ENCODE results near the gene WDR73.
A peak's percentile ranks its signal among the peaks of the same experiment; 100 is the strongest.

Gene WDR73

DNA sequence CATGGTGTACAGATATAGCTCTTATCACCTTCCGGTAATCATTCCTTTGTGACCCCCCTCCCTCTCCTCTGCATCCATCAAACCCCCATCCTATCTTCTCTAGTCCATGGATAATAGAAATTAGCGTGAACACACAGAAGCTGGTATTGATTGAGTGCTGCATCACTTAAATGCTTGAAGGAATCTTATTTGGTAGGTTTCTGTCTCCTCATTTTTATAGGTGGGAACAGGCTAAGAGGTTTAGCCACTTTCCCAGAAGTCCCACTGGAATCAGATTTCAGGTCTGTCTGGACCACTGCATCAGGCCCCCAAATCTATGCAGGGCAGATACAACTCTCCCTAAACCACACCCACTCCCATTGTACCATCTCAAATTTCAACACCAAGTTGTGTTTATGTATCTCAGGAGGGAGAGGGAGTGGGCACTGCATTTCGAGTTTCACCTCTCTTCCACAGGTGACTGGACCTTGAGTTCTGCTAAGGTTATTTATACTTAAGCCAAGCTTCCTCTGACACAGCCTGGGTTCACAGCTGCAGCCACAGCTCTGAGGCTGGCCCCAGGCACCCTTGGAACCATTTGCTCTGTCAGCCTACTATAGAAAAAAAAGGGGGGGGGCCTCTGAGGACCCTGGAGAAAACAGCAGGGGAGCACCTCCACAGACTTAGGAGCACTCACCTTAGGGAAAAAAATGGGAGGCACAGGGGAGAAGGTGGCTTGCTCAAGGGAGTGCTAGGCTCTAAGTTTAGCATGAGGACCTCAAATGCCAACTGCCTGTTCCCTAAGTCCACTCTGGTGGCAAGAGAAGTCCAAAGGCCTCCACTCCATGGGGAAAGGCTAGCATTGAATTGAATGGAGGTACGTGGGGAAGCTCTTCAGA lies 6.1 kb upstream of the WDR73 start:
- Histone ChIP-seq H3K36me3 (replicated peaks) (peaks cover 4% of the 10 kb centered on the region), H3K4me3 (ENCODE audit: low read depth, low read length) (no peak overlapping the region), H3K27ac (no peak overlapping the region), H3K27me3 (replicated peaks) (no peaks in the 10 kb centered on the region)
- TF ChIP-seq CTCF (IDR thresholded peaks at IDR 0.05; ENCODE audit: low read depth, low read length, missing control alignments): no peak
- DNase-seq: no peak
- in situ Hi-C loops (cut with HindIII; ENCODE audit: low pct_ligation_motif_present, low sequenced_read_pairs): no loop called here

GRCh38 chr15:84658788-84659411 lies 4.8 kb upstream of the WDR73 start:
- H3K36me3 ChIP-seq (replicated peaks): no peaks in the 10 kb centered on the region
- H3K4me3 ChIP-seq (ENCODE audit: low read depth, low read length): peak overlapping the region; percentile 59
- in situ Hi-C loops (cut with HindIII; ENCODE audit: low pct_ligation_motif_present, low sequenced_read_pairs): no loop called here
- no peak for DNase-seq
- no peaks in the 10 kb centered on the region for H3K27me3 ChIP-seq (replicated peaks)
- no peak overlapping the region for H3K27ac ChIP-seq
- TF ChIP-seq CTCF (IDR thresholded peaks at IDR 0.05; ENCODE audit: low read depth, low read length, missing control alignments): no peak

DNA sequence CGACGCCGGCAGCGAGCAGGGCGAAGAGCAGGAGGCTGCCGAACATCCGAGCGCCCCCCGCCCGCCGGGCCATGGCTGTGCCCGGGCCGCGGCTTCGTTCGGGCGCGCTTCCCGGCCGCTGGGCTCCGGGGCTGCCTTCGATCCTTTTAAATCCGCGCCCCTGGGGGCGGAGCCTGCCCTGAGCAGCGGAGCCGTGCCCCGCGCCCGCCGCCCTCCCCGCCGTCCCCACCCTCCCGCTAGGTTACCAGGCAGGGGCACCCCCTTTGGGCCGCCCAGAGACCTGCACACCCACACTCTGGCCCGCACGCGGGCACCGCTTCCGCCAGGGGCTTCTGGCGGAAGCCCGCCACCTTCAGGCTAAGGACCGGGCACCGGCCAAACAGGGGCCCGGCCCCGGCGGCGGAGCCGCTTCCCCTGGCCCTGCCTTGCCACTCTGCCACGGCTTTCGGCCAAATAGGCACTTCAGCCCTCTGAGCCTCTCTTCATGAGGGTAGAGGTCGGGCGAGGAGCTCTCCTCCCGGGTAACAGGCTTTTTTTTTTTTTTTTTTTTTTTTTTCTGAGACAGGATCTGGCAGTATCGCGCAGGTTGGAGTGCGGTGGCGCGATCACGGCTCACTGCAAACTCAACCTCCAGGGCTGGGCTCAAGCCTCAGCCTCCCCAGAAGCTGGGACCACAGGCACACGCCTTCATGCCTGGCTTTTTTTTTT lies 4.2 kb upstream of the WDR73 start, which contains the start of gene NMB:
NMB (minus strand) TSS at position 120 of the 708 bp plus-strand sequence; CDS start at position 73, 47 bp downstream.
- in situ Hi-C loops (cut with HindIII; ENCODE audit: low pct_ligation_motif_present, low sequenced_read_pairs): no loop called here
- H3K4me3 ChIP-seq (ENCODE audit: low read depth, low read length): peak within 1 kb of the TSS; percentile 59
- H3K27ac ChIP-seq: no peak within 1 kb of the TSS
- H3K27me3 ChIP-seq (replicated peaks): no peaks in the 10 kb centered on the region
- peak; percentile 70 for TF ChIP-seq CTCF (IDR thresholded peaks at IDR 0.05; ENCODE audit: low read depth, low read length, missing control alignments)
- H3K36me3 ChIP-seq (replicated peaks): no peaks in the 10 kb centered on the region
- DNase-seq: peak; percentile 30

- no peaks in the 10 kb centered on the region for H3K27me3 ChIP-seq (replicated peaks)
- in situ Hi-C loops (cut with HindIII; ENCODE audit: low pct_ligation_motif_present, low sequenced_read_pairs): no loop called here
- DNase-seq: no peak
- no peak for TF ChIP-seq CTCF (IDR thresholded peaks at IDR 0.05; ENCODE audit: low read depth, low read length, missing control alignments)
- H3K36me3 ChIP-seq (replicated peaks): peaks cover 2% of the 10 kb centered on the region
- H3K27ac ChIP-seq: no peak overlapping the region
- H3K4me3 ChIP-seq (ENCODE audit: low read depth, low read length): peak overlapping the region; percentile 59
Observed at GRCh38 chr15:84657748-84658079, 3.6 kb upstream of the WDR73 start.

DNA sequence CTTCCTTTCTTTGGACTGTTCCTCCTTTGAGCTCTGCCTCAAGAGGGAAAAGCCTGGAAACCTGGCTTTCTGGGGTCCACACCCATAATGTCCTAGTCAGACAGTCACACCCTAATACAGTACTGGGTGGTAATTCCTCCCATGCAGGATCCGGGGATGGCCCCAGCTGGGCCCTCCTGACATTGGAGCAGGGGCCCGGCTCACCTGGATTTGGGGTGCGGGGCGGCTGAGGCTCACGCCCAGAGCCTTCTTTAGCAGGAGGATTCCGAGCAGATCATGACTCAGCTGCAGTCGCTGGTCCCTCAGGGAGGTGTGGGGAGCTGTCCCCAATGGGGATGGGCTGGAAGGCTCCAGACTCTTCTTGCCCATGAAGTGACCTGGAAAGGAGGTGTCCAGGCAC lies 2.9 kb upstream of the WDR73 start:
- H3K27me3 ChIP-seq (replicated peaks): no peaks in the 10 kb centered on the region
- DNase-seq: no peak
- in situ Hi-C loops (cut with HindIII; ENCODE audit: low pct_ligation_motif_present, low sequenced_read_pairs): no loop called here
- H3K36me3 ChIP-seq (replicated peaks): peaks cover 7% of the 10 kb centered on the region
- no peak overlapping the region for H3K4me3 ChIP-seq (ENCODE audit: low read depth, low read length)
- no peak for TF ChIP-seq CTCF (IDR thresholded peaks at IDR 0.05; ENCODE audit: low read depth, low read length, missing control alignments)
- no peak overlapping the region for H3K27ac ChIP-seq
